HTERT RPE-1 (cell line): Measurements from ENCODE around the gene NOTUM.

Experiments used
- in situ Hi-C: fragments of 300-500 bp; cut with MboI; formaldehyde crosslinking; loops from 4 replicates; pipeline ENCODE4 v1.14.3; 2020; ENCODE audit warnings: low sequenced_read_pairs

Gene NOTUM

DNA sequence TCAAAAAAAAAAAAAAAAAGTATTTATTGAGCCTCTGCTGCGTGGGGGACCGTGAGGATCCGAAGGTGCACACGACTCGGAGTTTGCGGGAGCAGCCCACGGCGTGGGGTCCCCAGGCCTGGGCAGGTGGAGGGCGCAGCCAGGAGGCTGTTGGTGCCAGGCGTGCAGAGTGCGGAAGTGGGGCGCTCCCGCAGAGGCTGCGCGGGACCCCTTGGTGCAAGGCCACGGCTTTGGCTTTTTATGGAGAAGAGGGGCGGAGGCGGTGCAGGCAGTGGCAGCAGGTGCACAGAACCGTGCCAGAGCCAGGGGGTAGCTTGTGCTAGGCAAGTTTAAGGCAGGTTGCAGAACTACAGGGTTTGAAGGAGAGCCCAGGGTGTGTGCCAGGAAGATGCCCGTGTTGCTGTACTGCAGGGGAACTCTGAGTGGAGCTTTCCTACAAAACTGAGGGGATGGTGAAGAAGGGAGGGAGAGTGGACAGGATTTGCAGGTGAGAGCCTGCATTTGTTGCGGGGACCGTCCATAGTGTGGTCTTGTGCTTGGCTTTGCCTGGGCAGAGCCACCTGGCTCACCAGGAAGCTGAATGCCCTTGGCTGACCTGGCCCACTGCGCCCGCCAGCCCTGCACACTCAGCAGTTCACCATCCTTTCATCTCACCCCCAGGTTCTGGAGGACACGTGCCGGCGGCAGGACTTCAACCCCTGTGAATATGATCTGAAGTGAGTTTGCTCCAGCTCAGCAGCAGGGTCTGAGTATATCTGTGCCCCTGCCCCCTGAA, 17.7 kb upstream of the NOTUM start:
- in situ Hi-C loops: no loop called here

DNA sequence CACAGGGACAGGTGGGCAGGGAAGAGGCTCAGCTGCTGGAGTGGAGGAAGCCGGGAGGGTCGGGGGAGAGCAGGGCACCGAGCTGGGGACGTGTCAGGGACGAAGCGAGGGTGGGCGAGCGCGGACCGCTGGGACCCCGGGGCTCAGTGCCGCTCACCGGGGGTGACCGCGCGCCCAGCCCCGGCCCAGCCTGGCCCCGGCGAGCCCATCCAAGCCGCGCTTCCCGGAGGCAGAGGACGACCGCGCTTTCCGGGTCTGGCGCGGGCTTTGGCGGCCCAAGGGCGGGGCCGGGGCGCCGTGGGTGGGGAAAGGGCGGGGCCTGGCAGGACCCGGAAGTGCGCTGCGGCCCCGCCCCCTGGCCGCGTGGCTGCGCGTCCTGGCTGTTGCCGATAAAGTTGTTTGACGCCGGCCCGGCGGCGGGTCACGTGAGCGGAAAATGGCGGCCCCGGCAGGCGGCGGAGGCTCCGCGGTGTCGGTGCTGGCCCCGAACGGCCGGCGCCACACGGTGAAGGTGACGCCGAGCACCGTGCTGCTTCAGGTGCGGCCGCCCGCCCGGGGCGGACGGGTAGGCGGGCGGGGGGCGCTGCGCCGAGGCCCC, 16.3 kb upstream of the NOTUM start, which contains the start of gene ASPSCR1:
TSS of gene ASPSCR1 (plus strand) at position 419 of the 598 bp plus-strand sequence. CDS start at position 437, 18 bp downstream.
- in situ Hi-C loops: no loop called here

DNA sequence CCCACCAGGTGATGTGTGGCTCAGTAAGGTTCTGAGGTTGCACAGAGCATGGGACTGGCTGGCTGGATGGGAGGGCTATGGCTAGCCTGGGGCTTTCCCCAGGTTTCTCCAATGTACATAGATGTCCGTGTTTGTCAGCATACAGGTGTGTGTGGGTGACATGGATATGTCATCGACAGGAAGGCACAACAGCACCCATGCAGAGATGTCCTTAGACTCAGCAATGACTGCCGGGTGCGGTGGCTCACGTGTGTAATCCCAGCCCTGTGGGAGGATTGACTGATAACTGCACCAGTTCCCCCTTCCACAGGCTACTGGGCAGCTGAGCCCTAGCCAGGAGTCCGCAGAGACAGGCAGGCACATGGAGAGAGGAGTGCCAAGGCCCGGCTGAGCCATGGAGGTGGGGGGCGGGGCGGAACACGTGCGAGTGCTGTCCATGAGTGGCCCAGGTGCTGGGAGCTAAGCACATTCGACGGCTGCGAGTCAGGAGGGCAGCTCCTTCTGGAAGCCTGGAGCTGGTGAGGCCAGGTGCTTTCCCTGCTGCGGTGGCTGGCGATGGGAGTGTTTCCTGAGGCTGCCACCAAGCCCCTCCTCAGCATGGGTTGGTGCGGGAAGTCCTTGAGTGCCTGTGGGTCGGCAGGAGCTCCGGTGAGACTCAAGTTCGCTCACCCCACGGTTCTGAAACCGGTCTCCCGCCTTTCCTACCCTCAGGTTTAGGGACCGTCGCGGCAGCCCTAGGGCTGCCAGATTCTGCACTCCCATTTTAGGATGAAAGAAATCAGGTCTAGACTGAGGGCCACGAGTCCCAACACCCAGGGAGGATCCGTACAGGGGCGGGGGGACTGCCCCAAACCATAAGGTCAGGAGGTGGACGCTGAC, 15.6 kb upstream of the NOTUM start:
- in situ Hi-C loops: no loop called here

DNA sequence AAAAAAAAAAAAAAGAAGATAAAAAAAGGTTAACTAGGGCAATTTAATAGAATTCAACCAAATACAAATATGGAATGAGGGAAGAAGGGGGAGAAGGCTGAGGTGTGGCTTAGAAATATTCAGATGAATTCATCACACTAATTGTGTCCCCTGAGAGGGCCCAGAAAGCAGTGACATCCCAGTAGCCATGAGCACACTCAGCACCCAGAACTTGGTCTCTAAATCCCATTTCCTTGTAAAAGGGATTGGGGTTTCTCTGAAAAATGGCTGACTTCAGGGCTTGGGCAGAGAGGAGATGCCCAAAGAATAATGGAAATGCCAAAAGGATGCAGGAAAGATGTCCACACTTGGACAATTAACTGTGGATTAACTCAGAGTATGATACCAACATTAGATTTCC, 12.4 kb upstream of the NOTUM start:
- in situ Hi-C loops: no loop called here

DNA sequence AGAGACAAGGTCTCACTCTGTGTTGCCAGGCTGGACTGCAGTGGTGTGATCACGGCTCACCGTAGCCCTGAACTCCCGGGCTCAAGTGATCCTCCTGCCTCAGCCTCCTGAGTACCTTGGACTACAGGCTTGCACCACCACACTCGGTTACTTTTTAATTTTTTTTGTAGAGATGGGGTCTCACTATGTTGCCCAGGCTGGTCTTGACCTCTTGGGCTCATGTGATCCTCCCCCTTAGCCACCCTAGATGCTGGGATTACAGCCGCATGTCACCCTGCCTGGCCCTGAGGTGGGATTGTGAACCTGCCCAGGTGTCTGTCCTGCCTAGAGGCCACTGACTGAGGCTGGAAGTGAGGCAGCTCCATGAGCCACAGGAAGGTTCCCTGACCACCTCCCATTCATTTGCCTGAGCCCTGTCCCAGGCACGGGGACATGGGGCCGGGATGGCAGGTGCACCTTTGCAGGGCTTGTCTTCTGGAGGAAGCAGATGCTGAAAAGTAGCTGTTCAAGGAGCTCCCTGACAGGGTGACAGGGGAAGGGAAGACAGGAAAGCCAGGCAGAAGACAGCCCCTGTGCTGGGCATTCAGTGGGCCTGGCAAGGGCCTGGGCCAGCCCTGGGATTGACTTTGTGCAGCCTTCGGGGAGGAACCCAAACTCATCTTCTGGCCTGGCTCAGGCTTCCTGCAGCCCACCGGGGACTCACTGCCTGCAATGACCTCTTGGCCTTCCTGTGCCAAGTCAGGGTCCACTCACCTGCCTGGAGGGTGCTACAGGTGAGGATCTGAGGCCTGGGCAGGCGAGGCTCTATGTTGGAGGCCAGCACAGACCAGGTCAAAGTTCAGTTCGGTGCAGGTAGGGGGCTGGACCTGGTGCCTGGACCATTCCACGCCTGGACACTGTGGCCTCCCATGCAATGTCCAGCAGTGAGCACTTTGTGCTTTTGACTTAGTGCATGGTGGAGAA, 8.1 kb upstream of the NOTUM start:
- in situ Hi-C loops: no loop called here

DNA sequence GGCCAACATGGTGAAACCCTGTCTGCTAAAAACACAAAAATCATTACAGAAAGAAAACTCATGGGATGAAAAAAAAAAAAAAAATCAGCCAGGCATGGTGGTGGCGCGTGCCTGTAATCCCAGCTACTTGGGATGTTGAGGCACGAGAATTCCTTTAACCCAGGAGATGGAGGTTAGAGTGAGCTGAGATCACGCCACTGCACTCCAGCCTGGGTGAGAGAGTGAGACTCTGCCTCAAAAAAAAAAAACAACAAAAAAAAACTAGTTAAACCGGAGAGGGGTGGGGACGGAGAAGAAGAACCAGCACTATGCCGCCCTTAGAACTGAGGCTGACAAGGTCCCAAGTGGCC, 7.4 kb upstream of the NOTUM start:
- in situ Hi-C loops: no loop called here

DNA sequence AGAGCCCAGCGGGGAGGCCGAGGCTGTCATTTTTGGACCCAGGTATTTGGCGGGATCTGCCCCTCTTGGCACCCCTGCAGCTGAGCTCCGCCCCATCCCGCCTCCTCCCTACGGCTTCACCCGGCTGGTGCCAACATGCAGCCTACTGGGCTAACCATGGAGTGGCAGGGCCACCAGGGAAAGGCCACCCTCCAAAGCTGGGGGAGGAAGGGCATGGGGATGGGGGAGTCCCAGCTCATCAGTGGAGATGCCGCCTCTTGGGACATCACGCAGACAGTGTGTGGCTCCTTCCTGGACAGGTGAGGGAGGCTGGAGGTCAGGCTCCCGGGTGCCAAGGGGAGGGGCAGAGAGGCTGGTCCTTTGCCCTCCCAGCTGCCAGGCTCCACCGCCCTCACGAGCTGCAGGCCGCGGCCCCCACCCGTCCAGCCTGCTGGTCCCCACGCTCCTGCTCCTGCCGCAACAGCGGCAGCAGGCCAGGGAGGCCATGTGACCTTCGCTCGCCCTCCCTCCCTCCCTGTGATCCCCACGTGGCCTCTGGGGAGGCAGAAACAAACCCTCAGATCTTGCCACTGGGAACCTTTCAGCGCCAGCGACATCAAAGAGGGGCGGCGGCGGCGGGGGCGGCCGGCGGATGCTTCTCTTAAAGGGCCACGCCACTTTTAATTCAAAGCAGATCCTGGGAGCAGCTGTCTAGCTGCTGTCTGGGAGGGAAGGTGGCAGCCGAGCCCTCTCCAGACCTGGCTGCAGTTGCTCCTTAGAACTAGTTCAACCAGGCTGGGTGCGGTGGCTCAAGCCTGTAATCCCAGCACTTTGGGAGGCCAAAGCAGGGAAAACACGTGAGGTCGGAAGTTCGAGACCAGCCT, 6.8 kb upstream of the NOTUM start:
- in situ Hi-C loops: no loop called here

DNA sequence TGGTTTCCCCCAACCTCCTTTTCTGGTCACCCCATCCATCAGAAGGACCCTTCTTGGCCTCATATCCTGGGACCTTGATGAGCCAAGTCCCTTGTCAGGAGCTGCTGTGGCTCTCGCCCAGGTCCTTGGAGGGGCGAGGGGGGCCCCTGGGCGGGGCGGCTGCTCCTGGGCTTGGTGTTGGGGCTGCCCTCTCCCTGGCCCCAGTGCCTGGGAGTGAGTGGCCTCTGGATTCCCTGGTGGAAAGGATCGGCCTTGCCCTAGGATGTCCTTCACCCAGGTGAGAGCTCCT, 6.2 kb upstream of the NOTUM start:
- in situ Hi-C loops: no loop called here

DNA sequence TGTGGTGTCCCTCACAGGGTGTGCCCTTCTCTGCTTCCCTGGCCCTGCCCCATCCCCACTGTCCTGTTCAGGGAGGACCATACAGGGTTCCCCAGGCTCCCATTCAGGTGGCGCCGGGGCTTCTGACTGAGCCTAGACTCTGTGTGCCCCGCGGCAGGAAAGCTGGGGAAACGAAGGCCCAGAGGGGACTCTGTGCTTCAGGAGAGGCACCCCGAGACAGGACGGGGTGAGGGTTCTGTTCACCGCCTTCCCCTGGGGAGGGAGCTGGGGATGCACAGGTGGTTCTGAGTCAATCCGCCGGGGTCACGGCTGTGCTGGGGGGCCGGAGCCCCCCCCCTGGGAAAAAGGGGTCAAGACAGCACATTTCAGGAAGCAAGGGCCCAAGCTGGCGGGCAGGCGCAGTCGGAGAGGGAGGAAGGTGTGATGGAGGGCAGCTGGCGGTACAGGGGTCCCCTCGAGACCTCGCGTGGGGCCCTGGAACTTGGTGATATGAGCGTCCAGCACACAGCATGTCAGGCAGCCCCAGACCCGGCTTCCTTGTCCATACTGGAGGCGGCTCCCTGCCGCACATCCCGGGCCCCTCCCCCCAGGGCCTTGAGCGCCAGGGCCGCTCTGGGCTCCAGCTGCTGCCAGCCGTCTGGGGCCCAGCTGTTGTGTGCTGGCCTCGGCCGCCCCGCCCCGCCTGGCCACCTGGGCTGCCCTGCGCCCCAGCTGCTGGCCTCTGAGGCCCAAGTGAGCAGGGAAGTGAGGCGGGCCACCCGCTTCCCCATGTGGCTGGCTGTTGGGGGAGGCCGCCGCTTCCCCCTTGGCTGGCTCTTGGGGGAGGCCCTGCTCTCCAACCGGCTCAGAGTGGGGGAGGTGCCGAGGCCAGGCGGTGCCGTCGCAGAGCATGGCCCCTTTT, 5.6 kb upstream of the NOTUM start:
- in situ Hi-C loops: no loop called here

DNA sequence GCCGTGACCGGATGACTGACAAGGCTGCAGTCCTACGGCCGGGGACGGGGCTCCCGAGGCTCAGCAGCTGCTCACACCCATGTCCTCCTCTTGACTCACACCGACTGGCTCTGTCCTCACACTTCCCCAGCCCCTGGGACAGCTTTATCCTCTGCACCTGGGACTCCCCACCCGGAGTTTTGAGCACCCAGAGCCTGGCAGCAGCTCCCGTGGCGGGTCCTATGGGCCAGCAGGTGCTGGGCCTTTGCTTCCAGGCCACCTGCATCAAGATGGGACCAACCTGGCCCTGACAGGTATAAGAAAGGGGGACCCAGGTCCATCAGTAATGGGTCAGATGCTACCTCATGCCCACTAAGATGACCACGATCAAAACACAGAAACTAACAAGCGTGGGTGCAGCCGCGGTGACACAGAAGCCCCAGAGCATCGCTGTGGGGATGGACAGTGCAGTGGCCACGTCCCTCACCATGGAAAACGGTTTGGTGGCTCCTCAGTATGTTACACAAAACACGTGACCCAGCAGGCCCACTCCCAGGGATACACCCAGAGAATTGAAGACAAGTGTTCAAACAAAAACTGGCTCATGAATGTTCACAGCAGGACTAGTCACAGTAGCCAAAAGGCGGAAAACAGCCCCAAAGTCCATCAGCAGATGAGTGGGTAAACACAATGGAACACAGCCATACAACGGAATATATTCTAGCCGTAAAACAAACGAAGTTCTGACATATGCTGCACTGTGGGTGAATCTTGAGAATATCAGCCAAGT, 3.3 kb upstream of the NOTUM start:
- in situ Hi-C loops: no loop called here

DNA sequence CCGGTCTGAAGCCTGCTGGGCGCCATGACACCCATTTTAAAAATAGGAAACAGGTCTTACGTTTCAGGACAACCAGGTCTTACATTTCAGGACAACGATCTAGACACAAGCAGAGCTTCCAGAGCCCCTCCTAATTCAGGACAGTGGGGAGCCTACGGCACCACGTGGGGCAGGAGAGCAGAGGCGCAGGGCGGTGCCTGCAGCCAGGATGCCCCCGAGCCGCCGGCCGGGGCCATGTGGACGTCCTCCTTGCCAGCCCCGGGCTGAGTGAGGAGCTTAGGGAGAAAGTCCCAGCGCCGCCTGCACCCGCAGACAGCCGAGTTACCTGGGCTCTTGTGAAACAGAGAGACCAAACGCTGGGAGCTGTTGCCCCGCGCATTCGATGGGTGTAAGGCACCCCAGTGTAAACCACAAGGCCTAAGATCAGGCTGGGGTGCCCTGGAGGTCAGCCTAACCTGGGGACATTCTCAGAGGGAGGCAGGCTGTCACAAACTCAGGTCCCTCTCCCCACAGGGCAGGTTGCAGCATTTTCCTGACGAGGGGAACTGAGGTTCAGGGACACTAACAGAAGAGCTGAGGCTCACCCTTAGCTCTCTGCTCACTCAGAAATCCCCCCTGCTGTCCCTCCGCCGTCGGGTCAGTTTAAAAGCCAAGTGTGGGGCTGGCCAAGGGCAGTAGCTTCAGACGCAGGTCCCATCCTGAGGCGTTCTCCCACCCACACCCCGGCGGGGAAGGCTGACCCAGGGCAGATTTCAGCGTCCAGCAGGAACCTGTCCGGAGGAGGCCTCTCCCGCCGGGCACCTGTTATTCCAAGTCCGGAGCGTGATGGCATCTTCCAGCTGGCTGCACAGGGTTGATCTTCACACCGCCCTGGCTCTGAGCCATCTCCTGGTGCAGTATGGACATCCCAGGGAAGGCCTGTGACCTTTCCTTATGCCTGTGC, 1.8 kb upstream of the NOTUM start:
- in situ Hi-C loops: no loop called here

DNA sequence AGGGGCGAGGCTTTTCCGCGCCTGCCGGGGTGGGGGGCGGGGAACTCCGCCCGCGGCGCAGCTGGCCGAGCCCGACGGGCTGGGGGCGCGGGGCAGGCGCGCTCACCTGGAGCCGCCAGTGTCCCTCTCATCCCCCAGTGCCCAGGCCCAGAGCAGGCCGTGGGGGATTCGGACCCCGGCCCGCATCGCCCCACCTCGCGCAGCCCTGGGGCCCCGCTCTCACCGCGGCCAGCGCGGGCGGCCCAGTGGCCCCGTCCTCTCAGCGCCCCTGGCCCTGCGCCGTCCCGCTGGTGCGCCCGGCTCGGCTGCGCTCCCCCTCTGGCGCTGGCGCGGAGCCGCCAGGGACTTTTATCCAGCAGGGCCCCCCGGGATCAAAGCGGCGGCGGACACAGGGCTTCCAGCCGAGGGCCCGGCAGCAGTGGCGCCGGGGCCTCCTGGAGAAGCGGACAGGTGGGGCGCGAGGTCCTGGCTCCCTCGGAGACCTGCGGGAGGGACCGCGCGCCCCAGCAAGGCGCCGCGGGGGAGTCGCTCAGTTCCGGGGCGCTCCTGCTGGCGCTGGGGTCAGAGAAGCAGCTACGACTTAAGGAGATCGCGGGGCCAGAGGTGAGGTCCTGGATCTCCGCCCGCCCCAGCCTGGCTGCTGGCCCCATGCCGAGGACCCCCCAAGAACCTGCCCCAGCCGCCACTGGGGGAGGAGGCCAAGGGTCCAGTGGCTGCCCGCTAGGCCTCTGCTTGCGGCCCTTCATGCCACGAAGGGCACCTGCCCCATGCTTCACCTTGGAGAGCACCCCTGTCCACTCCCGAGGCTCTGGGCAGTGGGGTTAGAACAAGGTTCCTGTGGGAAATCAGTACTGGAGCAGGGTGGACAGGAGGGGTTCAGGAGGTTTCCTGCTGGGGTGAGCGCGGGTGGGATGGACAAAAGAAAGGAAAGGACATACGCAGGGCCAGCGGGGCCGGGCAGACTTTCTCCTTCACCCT, 823 bp upstream of the NOTUM start:
- in situ Hi-C loops: no loop called here

DNA sequence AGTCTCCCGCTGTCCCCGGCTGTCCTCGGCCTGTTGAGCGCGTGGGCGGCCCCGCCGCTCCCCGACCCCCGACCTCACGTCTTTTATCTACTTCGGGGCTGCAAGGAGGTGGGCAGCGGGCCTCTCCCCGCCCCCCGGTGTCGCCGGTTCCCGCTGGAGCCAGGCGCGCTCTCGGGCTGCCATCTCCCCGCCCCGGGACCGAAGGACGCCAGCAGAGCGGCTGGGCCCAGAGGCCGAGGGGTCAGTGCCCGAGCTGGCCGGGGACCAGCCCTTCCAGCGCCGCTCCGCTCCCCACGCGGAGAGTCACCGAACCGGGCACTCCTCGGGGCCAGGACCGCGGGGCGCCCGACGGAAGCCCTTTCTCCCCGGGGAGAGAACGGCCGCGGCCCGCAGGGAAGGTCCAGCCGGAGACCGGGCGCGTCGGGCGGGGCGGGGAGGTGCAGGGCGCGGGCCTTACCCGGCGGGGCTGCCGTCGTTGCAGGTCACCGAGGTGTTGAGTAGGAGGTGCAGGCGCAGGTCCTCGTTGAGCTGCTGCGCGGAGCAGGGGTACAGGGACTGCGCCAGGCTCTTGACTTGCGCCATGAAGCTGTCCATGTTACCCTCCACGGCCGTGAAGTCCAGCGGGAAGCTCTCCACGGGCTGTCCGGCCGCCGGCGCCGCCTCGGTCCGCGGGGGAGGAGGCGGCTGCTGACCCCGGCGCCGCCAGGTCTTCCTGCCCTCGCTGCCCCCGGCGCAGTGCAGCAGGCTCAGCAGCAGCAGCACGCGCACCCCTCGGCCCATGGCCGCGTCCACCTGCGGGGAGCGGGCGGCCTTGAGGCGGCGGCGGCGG, 643 bp downstream of the NOTUM start:
- in situ Hi-C loops: no loop called here

DNA sequence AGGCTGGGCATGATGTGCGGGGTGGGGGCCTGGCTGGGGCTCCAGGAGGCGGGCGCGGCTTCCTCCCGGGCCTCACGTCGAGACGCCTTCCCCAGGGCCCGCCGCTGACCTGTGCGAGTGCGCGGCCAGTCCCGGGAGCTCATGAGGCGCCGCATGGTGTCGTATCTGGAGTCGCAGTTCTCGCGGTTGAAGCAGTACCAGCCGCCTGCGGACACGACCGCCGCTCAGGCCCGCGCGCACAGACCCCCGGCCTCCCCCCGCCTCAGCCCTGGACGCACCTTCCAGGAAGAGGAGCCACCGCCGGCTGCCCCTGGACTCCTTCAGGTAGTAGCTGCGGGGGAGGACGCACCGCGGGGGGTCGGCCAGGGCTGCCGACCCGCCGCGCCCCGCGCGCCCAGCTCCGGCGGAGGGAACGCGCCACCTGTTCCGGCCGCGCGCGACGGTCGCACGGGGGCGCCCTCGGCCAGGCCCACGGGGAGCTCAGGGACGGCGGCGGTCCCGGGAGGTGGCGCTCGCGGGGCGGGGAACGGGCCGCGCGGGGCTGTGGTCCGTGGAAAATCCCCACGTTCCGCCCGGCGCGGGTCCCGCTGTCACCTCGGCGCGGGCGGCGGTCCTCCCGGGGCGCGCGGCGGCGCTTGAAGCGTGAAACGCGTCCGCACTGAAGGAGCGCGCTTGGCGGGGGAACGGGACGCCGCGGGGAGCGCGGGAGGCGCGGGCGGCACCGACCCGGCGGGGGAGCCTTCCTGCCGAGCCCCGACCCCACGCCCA, 1.4 kb downstream of the NOTUM start:
- in situ Hi-C loops: no loop called here
